Measurements from ENCODE around the gene ABCD1. TPM values are rescaled to one million over a fixed set of nuclear protein-coding genes. Genes with fewer than 3 reads are reported as not detected.

Gene ABCD1
- total RNA-seq, 1 experiment from 2014 or later: 9.1 TPM

- TF ChIP-seq CTCF (IDR thresholded peaks at IDR 0.05) (no peak), FOXJ3 (CRISPR knock-in tag; IDR thresholded peaks at IDR 0.05; ENCODE audit: borderline replicate concordance) (no peak), NFE2L1 (CRISPR knock-in tag; IDR thresholded peaks at IDR 0.05) (no peak), ZNF121 (CRISPR knock-in tag; IDR thresholded peaks at IDR 0.05) (no peak)
- TF ChIP-seq, protein P1, sequence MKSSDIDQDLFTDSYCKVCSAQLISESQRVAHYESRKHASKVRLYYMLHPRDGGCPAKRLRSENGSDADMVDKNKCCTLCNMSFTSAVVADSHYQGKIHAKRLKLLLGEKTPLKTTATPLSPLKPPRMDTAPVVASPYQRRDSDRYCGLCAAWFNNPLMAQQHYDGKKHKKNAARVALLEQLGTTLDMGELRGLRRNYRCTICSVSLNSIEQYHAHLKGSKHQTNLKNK (CRISPR knock-in tag; IDR thresholded peaks at IDR 0.05): no peak
- TF ChIP-seq, protein P2, sequence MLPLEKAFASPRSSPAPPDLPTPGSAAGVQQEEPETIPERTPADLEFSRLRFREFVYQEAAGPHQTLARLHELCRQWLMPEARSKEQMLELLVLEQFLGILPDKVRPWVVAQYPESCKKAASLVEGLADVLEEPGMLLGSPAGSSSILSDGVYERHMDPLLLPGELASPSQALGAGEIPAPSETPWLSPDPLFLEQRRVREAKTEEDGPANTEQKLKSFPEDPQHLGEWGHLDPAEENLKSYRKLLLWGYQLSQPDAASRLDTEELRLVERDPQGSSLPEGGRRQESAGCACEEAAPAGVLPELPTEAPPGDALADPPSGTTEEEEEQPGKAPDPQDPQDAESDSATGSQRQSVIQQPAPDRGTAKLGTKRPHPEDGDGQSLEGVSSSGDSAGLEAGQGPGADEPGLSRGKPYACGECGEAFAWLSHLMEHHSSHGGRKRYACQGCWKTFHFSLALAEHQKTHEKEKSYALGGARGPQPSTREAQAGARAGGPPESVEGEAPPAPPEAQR (CRISPR knock-in tag; IDR thresholded peaks at IDR 0.05): no peak
Observed at GRCh38 chrX:153706799-153707198, 17.9 kb upstream of the ABCD1 start (continued).

- Mint-ChIP-seq H3K27me3 (ENCODE audit: low read depth) (no peaks in the 10 kb centered on the region), H3K4me1 (0 out of 2 replicates have a peak, but pooled peaks cover 3% of the 10 kb centered on the region), H3K4me3 (no peak overlapping the region), H3K36me3 (peaks cover 8% of the 10 kb centered on the region; the same call in 1 of the 2 replicates), H3K27ac (peak overlapping the region; percentile 23; the same call in 1 of the 2 replicates), H3K9me3 (no peaks in the 10 kb centered on the region)
- no peak for TF ChIP-seq ZNF317 (CRISPR knock-in tag; IDR thresholded peaks at IDR 0.05; ENCODE audit: borderline replicate concordance, low read depth)
- DNase-seq (ENCODE audit: low spot score) (no peak), ATAC-seq (no peak)
- POLR2A ChIA-PET: no interaction called here
- CTCF ChIA-PET: interaction anchor here (1.5 to 2.2 kb wide), 4 partner anchors 8 to 168 kb away, joined by 5 to 28 read pairs (median 6); no protein-coding TSS in a partner anchor
Observed at GRCh38 chrX:153707406-153707805, 17.2 kb upstream of the ABCD1 start.

- TF ChIP-seq FOXJ3 (CRISPR knock-in tag; IDR thresholded peaks at IDR 0.05; ENCODE audit: borderline replicate concordance): no peak
- no peak for TF ChIP-seq ZNF138 (CRISPR knock-in tag; conservative IDR thresholded peaks at IDR 0.05)
- ChIA-PET CTCF (interaction anchor here (0.6 to 2.3 kb wide), 18 partner anchors 9 to 291 kb away, joined by 3 to 29 read pairs (median 5); partner anchors contain the start of genes ATP2B3, DUSP9 and SLC6A8), POLR2A (interaction anchor here (0.9 kb wide), 1 partner anchor 16 kb away, joined by 3 read pairs; no protein-coding TSS in a partner anchor)
- Mint-ChIP-seq H3K4me1 (0 out of 2 replicates have a peak, but pooled peaks cover 3% of the 10 kb centered on the region), H3K9me3 (no peaks in the 10 kb centered on the region), H3K36me3 (peaks cover 12% of the 10 kb centered on the region; the same call in 1 of the 2 replicates), H3K27me3 (ENCODE audit: low read depth) (no peaks in the 10 kb centered on the region), H3K4me3 (no peak overlapping the region), H3K27ac (no peak overlapping the region)
- ATAC-seq (peak; percentile 84), DNase-seq (ENCODE audit: low spot score) (peak; percentile 73)
Observed at GRCh38 chrX:153708415-153708814, 16.2 kb upstream of the ABCD1 start.

DNA sequence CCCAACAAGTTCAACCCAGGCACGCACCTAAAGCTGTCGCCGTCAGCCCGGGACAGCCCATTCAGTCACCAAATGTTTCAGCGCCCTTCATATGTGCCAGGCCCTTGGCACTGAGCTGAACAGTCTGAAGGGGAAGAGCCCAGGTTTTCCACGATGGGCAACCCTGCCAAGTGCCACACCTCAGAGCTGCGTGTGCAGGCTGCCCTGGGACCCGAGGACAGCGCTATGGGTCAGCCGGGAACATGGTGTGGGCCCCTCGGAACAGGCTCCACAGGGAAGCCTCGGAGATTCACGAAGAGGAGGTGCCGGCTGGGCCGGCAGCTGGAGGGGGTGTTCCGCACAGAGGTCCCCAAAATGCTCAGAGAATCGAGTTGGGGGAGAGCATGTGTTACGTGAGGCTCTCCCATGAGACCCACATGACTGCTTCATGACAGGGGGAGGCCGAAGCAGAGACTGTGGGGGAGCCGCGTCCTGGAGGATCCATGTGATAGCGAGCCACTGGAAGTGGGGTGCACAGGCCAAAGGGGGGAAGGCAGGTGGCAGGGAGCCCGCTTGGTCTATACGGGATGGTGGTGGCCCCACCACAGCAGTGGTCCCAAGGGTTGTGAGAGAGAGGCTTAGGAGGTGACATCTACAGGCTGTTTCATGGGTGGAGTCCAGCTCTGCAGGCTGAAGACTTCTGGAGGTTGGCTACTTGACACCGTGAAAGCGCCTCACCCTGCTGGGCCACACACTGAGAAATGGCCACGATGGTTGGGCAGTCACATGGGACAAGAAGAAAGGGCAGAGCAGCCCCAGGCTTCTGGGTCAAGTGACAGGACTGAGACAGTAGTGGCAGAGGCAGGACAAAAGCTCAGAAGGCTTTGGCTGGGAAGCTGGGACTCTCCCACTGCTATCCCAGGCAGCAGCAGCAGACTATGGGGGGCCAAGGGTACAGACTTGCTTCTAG is 14.7 kb upstream of the ABCD1 start:
- ChIA-PET POLR2A (no interaction called here), CTCF (interaction anchor here (0.5 to 2.3 kb wide), 5 partner anchors 14 to 42 kb away, joined by 3 to 29 read pairs (median 17); partner anchors contain the start of genes BCAP31 and SLC6A8)
- 0 out of 2 replicates have a peak, but pooled peaks cover 3% of the 10 kb centered on the region for H3K4me1 Mint-ChIP-seq
- H3K9me3 Mint-ChIP-seq: no peaks in the 10 kb centered on the region
- TF ChIP-seq ZBTB43 (CRISPR knock-in tag; IDR thresholded peaks at IDR 0.05) (no peak), CREB1 (CRISPR knock-in tag; IDR thresholded peaks at IDR 0.05) (no peak), TP53 (CRISPR knock-in tag; IDR thresholded peaks at IDR 0.05) (no peak), TCF7 (CRISPR knock-in tag; IDR thresholded peaks at IDR 0.05; ENCODE audit: low read depth) (no peak), USF1 (CRISPR knock-in tag; IDR thresholded peaks at IDR 0.05) (no peak), CBFB (CRISPR knock-in tag; IDR thresholded peaks at IDR 0.05; ENCODE audit: low read depth) (no peak), SMAD4 (CRISPR knock-in tag; IDR thresholded peaks at IDR 0.05) (no peak), E2F5 (CRISPR knock-in tag; IDR thresholded peaks at IDR 0.05) (no peak), CDX4 (CRISPR knock-in tag; IDR thresholded peaks at IDR 0.05; ENCODE audit: borderline replicate concordance) (no peak), SMAD3 (CRISPR knock-in tag; IDR thresholded peaks at IDR 0.05; ENCODE audit: borderline replicate concordance) (no peak)
- TF ChIP-seq, protein P3, sequence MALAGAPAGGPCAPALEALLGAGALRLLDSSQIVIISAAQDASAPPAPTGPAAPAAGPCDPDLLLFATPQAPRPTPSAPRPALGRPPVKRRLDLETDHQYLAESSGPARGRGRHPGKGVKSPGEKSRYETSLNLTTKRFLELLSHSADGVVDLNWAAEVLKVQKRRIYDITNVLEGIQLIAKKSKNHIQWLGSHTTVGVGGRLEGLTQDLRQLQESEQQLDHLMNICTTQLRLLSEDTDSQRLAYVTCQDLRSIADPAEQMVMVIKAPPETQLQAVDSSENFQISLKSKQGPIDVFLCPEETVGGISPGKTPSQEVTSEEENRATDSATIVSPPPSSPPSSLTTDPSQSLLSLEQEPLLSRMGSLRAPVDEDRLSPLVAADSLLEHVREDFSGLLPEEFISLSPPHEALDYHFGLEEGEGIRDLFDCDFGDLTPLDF (CRISPR knock-in tag; IDR thresholded peaks at IDR 0.05): no peak
- peaks cover 22% of the 10 kb centered on the region for H3K36me3 Mint-ChIP-seq
- H3K27ac Mint-ChIP-seq: no peak overlapping the region
- H3K27me3 Mint-ChIP-seq (ENCODE audit: low read depth): no peaks in the 10 kb centered on the region
- H3K4me3 Mint-ChIP-seq: no peak overlapping the region
- DNase-seq (ENCODE audit: low spot score) (no peak), ATAC-seq (no peak)
